HL-60 (cell line): ENCODE measurements around the gene CDKL2.

Experiments
- DNase-seq, 2 experiments: peaks; one replicate each; pipeline ENCODE4 v3.0.0-alpha.2; 2010 to 2020; ENCODE audit warnings: low read depth in 1 of 2, low spot score in 1 of 2
- H3K27ac ChIP-seq: fragments of 250-450 bp; sonication (Bioruptor Pico); replicated peaks from 2 replicates; pipeline ENCODE4 v1.5.1; 2020; ENCODE audit warnings: mild to moderate bottlenecking, moderate library complexity
- H3K27me3 ChIP-seq: fragments of 250-450 bp; sonication (Bioruptor Pico); 2 replicates; pipeline ENCODE4 v1.5.1; 2021; ENCODE audit warnings: mild to moderate bottlenecking, moderate library complexity; ENCODE audit not compliant: insufficient read depth, poor library complexity, severe bottlenecking
- H3K4me3 ChIP-seq: replicated peaks from 2 replicates; pipeline ENCODE4 v1.5.1; 2011; ENCODE audit warnings: mild to moderate bottlenecking, control low read depth, low read length; ENCODE audit not compliant: insufficient read depth
- GABPA ChIP-seq: IDR thresholded peaks from 2 replicates; pipeline ENCODE4 v1.6.1; 2012; ENCODE audit warnings: low read depth
- POLR2AphosphoS5 ChIP-seq: IDR thresholded peaks from 2 replicates; pipeline ENCODE4 v1.6.1; 2012; ENCODE audit warnings: low read depth
- TF ChIP-seq, protein P1 (sequence below): IDR thresholded peaks from 2 replicates; pipeline ENCODE4 v1.6.1; 2012; ENCODE audit warnings: low read depth; ENCODE audit not compliant: insufficient replicate concordance
- TF ChIP-seq, protein P2 (sequence below): IDR thresholded peaks from one replicate; pipeline ENCODE4 v1.5.1; 2011; ENCODE audit warnings: low read length, control low read depth, inconsistent platforms; ENCODE audit not compliant: insufficient read depth

CDKL2 gene

GRCh38 chr4:75530556-75531322 is 99.6 kb downstream of the CDKL2 start:
- DNase-seq, result no peak
- TF ChIP-seq GABPA (no peak), POLR2AphosphoS5 (no peak)
- TF ChIP-seq, protein P1, sequence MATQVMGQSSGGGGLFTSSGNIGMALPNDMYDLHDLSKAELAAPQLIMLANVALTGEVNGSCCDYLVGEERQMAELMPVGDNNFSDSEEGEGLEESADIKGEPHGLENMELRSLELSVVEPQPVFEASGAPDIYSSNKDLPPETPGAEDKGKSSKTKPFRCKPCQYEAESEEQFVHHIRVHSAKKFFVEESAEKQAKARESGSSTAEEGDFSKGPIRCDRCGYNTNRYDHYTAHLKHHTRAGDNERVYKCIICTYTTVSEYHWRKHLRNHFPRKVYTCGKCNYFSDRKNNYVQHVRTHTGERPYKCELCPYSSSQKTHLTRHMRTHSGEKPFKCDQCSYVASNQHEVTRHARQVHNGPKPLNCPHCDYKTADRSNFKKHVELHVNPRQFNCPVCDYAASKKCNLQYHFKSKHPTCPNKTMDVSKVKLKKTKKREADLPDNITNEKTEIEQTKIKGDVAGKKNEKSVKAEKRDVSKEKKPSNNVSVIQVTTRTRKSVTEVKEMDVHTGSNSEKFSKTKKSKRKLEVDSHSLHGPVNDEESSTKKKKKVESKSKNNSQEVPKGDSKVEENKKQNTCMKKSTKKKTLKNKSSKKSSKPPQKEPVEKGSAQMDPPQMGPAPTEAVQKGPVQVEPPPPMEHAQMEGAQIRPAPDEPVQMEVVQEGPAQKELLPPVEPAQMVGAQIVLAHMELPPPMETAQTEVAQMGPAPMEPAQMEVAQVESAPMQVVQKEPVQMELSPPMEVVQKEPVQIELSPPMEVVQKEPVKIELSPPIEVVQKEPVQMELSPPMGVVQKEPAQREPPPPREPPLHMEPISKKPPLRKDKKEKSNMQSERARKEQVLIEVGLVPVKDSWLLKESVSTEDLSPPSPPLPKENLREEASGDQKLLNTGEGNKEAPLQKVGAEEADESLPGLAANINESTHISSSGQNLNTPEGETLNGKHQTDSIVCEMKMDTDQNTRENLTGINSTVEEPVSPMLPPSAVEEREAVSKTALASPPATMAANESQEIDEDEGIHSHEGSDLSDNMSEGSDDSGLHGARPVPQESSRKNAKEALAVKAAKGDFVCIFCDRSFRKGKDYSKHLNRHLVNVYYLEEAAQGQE, result no peak
- TF ChIP-seq, protein P2, sequence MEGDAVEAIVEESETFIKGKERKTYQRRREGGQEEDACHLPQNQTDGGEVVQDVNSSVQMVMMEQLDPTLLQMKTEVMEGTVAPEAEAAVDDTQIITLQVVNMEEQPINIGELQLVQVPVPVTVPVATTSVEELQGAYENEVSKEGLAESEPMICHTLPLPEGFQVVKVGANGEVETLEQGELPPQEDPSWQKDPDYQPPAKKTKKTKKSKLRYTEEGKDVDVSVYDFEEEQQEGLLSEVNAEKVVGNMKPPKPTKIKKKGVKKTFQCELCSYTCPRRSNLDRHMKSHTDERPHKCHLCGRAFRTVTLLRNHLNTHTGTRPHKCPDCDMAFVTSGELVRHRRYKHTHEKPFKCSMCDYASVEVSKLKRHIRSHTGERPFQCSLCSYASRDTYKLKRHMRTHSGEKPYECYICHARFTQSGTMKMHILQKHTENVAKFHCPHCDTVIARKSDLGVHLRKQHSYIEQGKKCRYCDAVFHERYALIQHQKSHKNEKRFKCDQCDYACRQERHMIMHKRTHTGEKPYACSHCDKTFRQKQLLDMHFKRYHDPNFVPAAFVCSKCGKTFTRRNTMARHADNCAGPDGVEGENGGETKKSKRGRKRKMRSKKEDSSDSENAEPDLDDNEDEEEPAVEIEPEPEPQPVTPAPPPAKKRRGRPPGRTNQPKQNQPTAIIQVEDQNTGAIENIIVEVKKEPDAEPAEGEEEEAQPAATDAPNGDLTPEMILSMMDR, result no peak
- Histone ChIP-seq H3K27me3 (no peaks in the 10 kb centered on the region), H3K4me3 (no peak overlapping the region), H3K27ac (no peak overlapping the region)
